GM12878 (cell line): ENCODE measurements around the gene SEMA4D. TPM values are rescaled to one million over a fixed set of nuclear protein-coding genes. Genes with fewer than 3 reads are reported as not detected.

Experiments
- ATAC-seq: fragments of 200-7000 bp; cut with Tn5 transposase; 3 replicates; pipeline ENCODE4 v1.9.1; 2020; ENCODE audit warnings: mild to moderate bottlenecking, moderate library complexity
- BruUV-seq: library from RNA; stranded (reverse); fragments of 400-500 nt; replicated peaks from 2 replicates; lab custom pipeline; 2021; lab: Mats Ljungman, UMichigan
- CTCF ChIA-PET: fragments of 300-600 bp; sonication (Branson Sonifier 250); formaldehyde crosslinking; extraction: SDS; loops from one replicate; lab custom pipeline; 2021; ENCODE audit warnings: inconsistent platforms; lab: Yijun Ruan, JAX
- POLR2A ChIA-PET: fragments of 350-600 bp; formaldehyde crosslinking; extraction: SDS; loops from one replicate; lab custom pipeline; 2021; ENCODE audit warnings: inconsistent platforms; lab: Charles Lee
- RAD21 ChIA-PET: fragments of 300-600 bp; sonication (Branson Sonifier 250); formaldehyde crosslinking; loops from one replicate; lab custom pipeline; 2023; ENCODE audit warnings: antibody characterized with exemption; ENCODE audit not compliant: unreplicated experiment; lab: Charles Lee
- SMC1A ChIA-PET: fragments of 300-600 bp; sonication (Branson Sonifier 250); formaldehyde crosslinking; loops from one replicate; lab custom pipeline; 2023; ENCODE audit not compliant: unreplicated experiment, uncharacterized antibody; lab: Charles Lee
- DNase-seq: peaks from one replicate; pipeline ENCODE4 v3.0.0-alpha.2; 2011; ENCODE audit warnings: low read depth, low spot score
- FAIRE-seq: peaks from 3 replicates; lab custom pipeline; 2011; peaks lifted over from hg19 to GRCh38; lab: Jason Lieb, UNC
- H2AFZ ChIP-seq: 2 replicates; pipeline ENCODE4 v1.6.0; 2011; ENCODE audit warnings: low read depth, low read length, control low read depth; ENCODE audit not compliant: control insufficient read depth
- H3K27ac ChIP-seq: 2 replicates; pipeline ENCODE4 v1.5.1; 2011; ENCODE audit warnings: control low read depth; ENCODE audit not compliant: control insufficient read depth, insufficient read depth
- H3K27me3 ChIP-seq, 2 experiments: replicated peaks in 1 of 2; 2 replicates each; pipeline versions ENCODE4 v1.6.0 to v1.6.1; 2011; ENCODE audit warnings: low read length in 1 of 2; ENCODE audit not compliant: control insufficient read depth in 2 of 2, insufficient read depth in 2 of 2
- H3K36me3 ChIP-seq, 2 experiments: 2 replicates each; pipeline ENCODE4 v1.5.1; 2011; ENCODE audit warnings: low read length in 1 of 2; ENCODE audit not compliant: control insufficient read depth in 2 of 2, insufficient read depth in 2 of 2
- H3K4me1 ChIP-seq: 2 replicates; pipeline ENCODE4 v1.6.1; 2011; ENCODE audit warnings: mild to moderate bottlenecking, low read length, moderate library complexity, mixed read lengths; ENCODE audit not compliant: control insufficient read depth, insufficient read depth
- H3K4me2 ChIP-seq: 2 replicates; pipeline ENCODE4 v1.6.0; 2011; ENCODE audit warnings: control low read depth; ENCODE audit not compliant: control insufficient read depth, insufficient read depth
- H3K4me3 ChIP-seq: fragments of 200-600 bp; sonication (generic); 2 replicates; pipeline ENCODE4 v1.5.1; 2016
- H3K79me2 ChIP-seq: 2 replicates; pipeline ENCODE4 v1.6.0; 2011; ENCODE audit warnings: low read length; ENCODE audit not compliant: control insufficient read depth, insufficient read depth
- H3K9ac ChIP-seq: 2 replicates; pipeline ENCODE4 v1.8.0; 2011; ENCODE audit warnings: low read length, control low read depth, mixed read lengths; ENCODE audit not compliant: control insufficient read depth, insufficient read depth
- H3K9me3 ChIP-seq: replicated peaks from 3 replicates; pipeline ENCODE4 v1.5.1; 2011; ENCODE audit warnings: mild to moderate bottlenecking, low read length; ENCODE audit not compliant: control insufficient read depth, insufficient read depth
- H4K20me1 ChIP-seq: 2 replicates; pipeline ENCODE4 v1.6.0; 2011; ENCODE audit not compliant: control insufficient read depth, insufficient read depth
- DPF2 ChIP-seq: fragments of 450-650 bp; IDR thresholded peaks from 2 replicates; pipeline ENCODE4 v1.6.1; 2017; ENCODE audit warnings: mild to moderate bottlenecking
- FOS ChIP-seq: IDR thresholded peaks from 3 replicates; pipeline ENCODE4 v1.6.1; 2011; ENCODE audit warnings: borderline replicate concordance; ENCODE audit not compliant: insufficient read length; ENCODE audit errors: extremely low read depth
- HDGF ChIP-seq: fragments of 450-650 bp; IDR thresholded peaks from 2 replicates; pipeline ENCODE4 v1.6.1; 2016; ENCODE audit warnings: antibody characterized with exemption
- JUND ChIP-seq: IDR thresholded peaks from 2 replicates; pipeline ENCODE4 v1.6.1; 2012; ENCODE audit warnings: low read depth, mild to moderate bottlenecking, low read length, improper control_type of control experiment, moderate library complexity
- SMAD5 ChIP-seq: IDR thresholded peaks from 2 replicates; pipeline ENCODE4 v1.6.1; 2016; ENCODE audit warnings: antibody characterized with exemption, low read depth
- SPI1 ChIP-seq: IDR thresholded peaks from 2 replicates; pipeline ENCODE4 v1.6.1; 2011; ENCODE audit warnings: low read depth, mild to moderate bottlenecking, low read length, moderate library complexity, borderline replicate concordance; ENCODE audit not compliant: insufficient read depth
- TBL1XR1 ChIP-seq: IDR thresholded peaks from 2 replicates; pipeline ENCODE4 v1.6.1; 2012; ENCODE audit warnings: low read depth, low read length, improper control_type of control experiment
- TCF12 ChIP-seq: IDR thresholded peaks from 2 replicates; pipeline ENCODE4 v1.6.1; 2011; ENCODE audit warnings: low read depth, mild to moderate bottlenecking, low read length
- ZNF384 ChIP-seq: IDR thresholded peaks from 2 replicates; pipeline ENCODE4 v1.6.1; 2012; ENCODE audit warnings: low read depth, mild to moderate bottlenecking, low read length, improper control_type of control experiment, borderline replicate concordance
- WGBS: methylation state at CpG from one replicate; pipeline ENCODE4 v1.1.6; 2016; ENCODE audit warnings: low lambda C conversion rate; ENCODE audit not compliant: insufficient replicate concordance, insufficient coverage; ENCODE audit errors: missing lambda C conversion rate; 5-methylcytosine and 5-hydroxymethylcytosine counted together
- in situ Hi-C: fragments of 300-500 bp; cut with MboI; formaldehyde crosslinking; loops from 9 replicates; pipeline ENCODE4 v1.14.3; 2018; ENCODE audit warnings: mixed read lengths
- intact Hi-C: fragments of 100-400 bp; cut with micrococcal nuclease; formaldehyde crosslinking; loops from one replicate; pipeline ENCODE4 v1.14.2; 2022; ENCODE audit not compliant: unreplicated experiment
- polyA plus RNA-seq, 11 experiments: library from polyadenylated mRNA; depleted of rRNA in 4 of 11; unstranded in 6 of 11; stranded (reverse) in 5 of 11; fragments of >200 nt; fragmentation: Nextera tagmentation in 4 of 11; fragmentation: Illumina TruSeq in 1 of 11; extraction: Ambion mirVana in 4 of 11; extraction: Trizol in 1 of 11; gene quantifications; 1 replicate in 1 of 11; 2 replicates in 10 of 11; pipeline versions ENCODE4 v1.2.1 to v1.2.3, GENCODE V29; 2011 to 2016; ENCODE audit warnings: inconsistent platforms in 2 of 11, missing spikeins in 2 of 11, low read depth in 1 of 11
- total RNA-seq, 4 experiments: library from RNA; depleted of rRNA in 3 of 4; stranded (reverse); fragments of >200 nt in 3 of 4; fragmentation: Illumina TruSeq in 1 of 4; extraction: Trizol in 1 of 4; gene quantifications; 2 replicates each; pipeline versions ENCODE4 v1.2.1 to v1.2.3, GENCODE V29; 2013 to 2021
- TF ChIP-seq, protein P1 (sequence below): fragments of 450-650 bp; IDR thresholded peaks from 2 replicates; pipeline ENCODE4 v1.6.1; 2017; ENCODE audit warnings: low read depth, mild to moderate bottlenecking, moderate library complexity
- TF ChIP-seq, protein P2 (sequence below): IDR thresholded peaks from 2 replicates; pipeline ENCODE4 v1.6.1; 2012; ENCODE audit warnings: mild to moderate bottlenecking, low read depth, low read length
- TF ChIP-seq, protein P3 (sequence below): fragments of 450-650 bp; IDR thresholded peaks from 2 replicates; pipeline ENCODE4 v1.6.1; 2016; ENCODE audit warnings: mild to moderate bottlenecking
- TF ChIP-seq, protein P4 (sequence below): fragments of 150-350 bp; IDR thresholded peaks from 2 replicates; pipeline ENCODE4 v1.6.1; 2016; ENCODE audit warnings: low read depth, low read length

Gene SEMA4D
- total and polyA plus RNA-seq, 10 of the 15 experiments (the other 5 are each of a cell fraction or from before 2014, with no cell fraction given): 15.1 to 136 (median 39.6) TPM

DNA sequence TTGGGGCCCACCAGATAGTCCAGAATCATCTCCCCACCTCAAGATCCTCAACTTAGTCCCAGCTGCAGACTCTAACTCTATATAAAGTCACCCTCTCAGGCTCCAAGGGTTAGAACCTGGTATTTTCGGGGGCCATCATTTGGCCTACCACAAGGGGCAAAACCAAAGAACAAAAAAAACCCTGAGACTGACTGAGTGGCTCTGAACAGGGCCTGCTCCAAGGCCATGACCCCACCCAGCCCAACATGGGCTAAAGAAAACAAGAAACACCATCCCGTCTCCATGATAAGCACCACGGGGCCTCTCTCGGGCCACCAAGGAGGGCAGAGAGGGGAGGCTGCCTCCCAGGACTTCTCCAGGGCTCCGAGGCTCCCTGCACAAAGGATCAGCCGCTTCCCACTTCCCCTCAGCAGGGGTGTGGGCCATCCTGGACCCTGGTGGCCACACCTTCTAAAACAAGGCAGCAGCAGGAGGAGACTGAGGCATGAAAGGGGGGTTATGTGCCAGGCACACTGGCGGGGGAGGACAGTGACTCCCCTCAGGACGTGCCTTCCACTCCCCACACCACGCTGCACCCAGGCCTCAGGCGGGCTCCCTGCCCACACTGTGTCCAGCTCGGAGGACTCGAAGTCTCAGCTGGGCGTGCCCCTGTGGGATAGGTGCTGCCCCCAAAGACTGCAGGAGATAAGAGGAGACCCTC lies 51.5 kb downstream of the SEMA4D start:
- Histone ChIP-seq H3K4me2 (no peak overlapping the region), H3K9me3 (no peaks in the 10 kb centered on the region), H4K20me1 (no peaks in the 10 kb centered on the region), H3K4me3 (no peak overlapping the region), H3K36me3 (peaks cover 16 to 17% of the 10 kb centered on the region in 2 experiments; a peak in 3 of 4 replicates)
- over 99% methylated on average over 13 of the region's 13 CpGs for WGBS
- no peak for DNase-seq
- ChIA-PET CTCF (interaction anchor here (1.4 to 1.6 kb wide), 2 partner anchors 17 to 102 kb away, joined by 3 to 5 read pairs; no protein-coding TSS in a partner anchor), POLR2A (no interaction called here)
- ATAC-seq: no peak
- intact Hi-C loops: no loop called here
- TF ChIP-seq, protein P1, sequence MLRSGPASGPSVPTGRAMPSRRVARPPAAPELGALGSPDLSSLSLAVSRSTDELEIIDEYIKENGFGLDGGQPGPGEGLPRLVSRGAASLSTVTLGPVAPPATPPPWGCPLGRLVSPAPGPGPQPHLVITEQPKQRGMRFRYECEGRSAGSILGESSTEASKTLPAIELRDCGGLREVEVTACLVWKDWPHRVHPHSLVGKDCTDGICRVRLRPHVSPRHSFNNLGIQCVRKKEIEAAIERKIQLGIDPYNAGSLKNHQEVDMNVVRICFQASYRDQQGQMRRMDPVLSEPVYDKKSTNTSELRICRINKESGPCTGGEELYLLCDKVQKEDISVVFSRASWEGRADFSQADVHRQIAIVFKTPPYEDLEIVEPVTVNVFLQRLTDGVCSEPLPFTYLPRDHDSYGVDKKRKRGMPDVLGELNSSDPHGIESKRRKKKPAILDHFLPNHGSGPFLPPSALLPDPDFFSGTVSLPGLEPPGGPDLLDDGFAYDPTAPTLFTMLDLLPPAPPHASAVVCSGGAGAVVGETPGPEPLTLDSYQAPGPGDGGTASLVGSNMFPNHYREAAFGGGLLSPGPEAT: no peak
- TF ChIP-seq, protein P2, sequence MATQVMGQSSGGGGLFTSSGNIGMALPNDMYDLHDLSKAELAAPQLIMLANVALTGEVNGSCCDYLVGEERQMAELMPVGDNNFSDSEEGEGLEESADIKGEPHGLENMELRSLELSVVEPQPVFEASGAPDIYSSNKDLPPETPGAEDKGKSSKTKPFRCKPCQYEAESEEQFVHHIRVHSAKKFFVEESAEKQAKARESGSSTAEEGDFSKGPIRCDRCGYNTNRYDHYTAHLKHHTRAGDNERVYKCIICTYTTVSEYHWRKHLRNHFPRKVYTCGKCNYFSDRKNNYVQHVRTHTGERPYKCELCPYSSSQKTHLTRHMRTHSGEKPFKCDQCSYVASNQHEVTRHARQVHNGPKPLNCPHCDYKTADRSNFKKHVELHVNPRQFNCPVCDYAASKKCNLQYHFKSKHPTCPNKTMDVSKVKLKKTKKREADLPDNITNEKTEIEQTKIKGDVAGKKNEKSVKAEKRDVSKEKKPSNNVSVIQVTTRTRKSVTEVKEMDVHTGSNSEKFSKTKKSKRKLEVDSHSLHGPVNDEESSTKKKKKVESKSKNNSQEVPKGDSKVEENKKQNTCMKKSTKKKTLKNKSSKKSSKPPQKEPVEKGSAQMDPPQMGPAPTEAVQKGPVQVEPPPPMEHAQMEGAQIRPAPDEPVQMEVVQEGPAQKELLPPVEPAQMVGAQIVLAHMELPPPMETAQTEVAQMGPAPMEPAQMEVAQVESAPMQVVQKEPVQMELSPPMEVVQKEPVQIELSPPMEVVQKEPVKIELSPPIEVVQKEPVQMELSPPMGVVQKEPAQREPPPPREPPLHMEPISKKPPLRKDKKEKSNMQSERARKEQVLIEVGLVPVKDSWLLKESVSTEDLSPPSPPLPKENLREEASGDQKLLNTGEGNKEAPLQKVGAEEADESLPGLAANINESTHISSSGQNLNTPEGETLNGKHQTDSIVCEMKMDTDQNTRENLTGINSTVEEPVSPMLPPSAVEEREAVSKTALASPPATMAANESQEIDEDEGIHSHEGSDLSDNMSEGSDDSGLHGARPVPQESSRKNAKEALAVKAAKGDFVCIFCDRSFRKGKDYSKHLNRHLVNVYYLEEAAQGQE: no peak
- TF ChIP-seq DPF2 (no peak), SMAD5 (no peak), FOS (no peak), ZNF384 (no peak), HDGF (no peak), JUND (no peak), TBL1XR1 (no peak), SPI1 (no peak), TCF12 (no peak)
- TF ChIP-seq, protein P3, sequence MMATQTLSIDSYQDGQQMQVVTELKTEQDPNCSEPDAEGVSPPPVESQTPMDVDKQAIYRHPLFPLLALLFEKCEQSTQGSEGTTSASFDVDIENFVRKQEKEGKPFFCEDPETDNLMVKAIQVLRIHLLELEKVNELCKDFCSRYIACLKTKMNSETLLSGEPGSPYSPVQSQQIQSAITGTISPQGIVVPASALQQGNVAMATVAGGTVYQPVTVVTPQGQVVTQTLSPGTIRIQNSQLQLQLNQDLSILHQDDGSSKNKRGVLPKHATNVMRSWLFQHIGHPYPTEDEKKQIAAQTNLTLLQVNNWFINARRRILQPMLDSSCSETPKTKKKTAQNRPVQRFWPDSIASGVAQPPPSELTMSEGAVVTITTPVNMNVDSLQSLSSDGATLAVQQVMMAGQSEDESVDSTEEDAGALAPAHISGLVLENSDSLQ: no peak
- TF ChIP-seq, protein P4, sequence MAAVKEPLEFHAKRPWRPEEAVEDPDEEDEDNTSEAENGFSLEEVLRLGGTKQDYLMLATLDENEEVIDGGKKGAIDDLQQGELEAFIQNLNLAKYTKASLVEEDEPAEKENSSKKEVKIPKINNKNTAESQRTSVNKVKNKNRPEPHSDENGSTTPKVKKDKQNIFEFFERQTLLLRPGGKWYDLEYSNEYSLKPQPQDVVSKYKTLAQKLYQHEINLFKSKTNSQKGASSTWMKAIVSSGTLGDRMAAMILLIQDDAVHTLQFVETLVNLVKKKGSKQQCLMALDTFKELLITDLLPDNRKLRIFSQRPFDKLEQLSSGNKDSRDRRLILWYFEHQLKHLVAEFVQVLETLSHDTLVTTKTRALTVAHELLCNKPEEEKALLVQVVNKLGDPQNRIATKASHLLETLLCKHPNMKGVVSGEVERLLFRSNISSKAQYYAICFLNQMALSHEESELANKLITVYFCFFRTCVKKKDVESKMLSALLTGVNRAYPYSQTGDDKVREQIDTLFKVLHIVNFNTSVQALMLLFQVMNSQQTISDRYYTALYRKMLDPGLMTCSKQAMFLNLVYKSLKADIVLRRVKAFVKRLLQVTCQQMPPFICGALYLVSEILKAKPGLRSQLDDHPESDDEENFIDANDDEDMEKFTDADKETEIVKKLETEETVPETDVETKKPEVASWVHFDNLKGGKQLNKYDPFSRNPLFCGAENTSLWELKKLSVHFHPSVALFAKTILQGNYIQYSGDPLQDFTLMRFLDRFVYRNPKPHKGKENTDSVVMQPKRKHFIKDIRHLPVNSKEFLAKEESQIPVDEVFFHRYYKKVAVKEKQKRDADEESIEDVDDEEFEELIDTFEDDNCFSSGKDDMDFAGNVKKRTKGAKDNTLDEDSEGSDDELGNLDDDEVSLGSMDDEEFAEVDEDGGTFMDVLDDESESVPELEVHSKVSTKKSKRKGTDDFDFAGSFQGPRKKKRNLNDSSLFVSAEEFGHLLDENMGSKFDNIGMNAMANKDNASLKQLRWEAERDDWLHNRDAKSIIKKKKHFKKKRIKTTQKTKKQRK: no peak
- TF ChIP-seq, all 136 proteins: peak for 0
- Histone ChIP-seq H3K4me1 (peaks cover 40% of the 10 kb centered on the region), H3K27me3 (no peaks in the 10 kb centered on the region), H3K9ac (no peak overlapping the region), H3K27ac (no peak overlapping the region), H3K79me2 (peaks cover 34% of the 10 kb centered on the region), H2AFZ (no peak overlapping the region)
- BruUV-seq: no TSS peak
- ChIA-PET SMC1A (no interaction called here), RAD21 (no interaction called here)
- FAIRE-seq: no peak
- in situ Hi-C loops: no loop called here
